B cell (primary cell): Measurements from ENCODE around the gene BSG. TPM values are rescaled to one million over a fixed set of nuclear protein-coding genes. Genes with fewer than 3 reads are reported as not detected.
A peak's percentile ranks its signal among the peaks of the same experiment; 100 is the strongest.

Experiments
- ATAC-seq: fragments of 200-7000 bp; cut with Tn5 transposase; one replicate; pipeline ENCODE4 v1.10.0; 2021; ENCODE audit warnings: low read depth, mild to moderate bottlenecking, moderate number of reproducible peaks, moderate library complexity
- CTCF ChIA-PET: fragments of 350-600 bp; sonication (Branson Sonifier 250); formaldehyde crosslinking; loops from one replicate; lab custom pipeline; 2021; ENCODE audit warnings: antibody characterized with exemption, inconsistent platforms; lab: Charles Lee
- POLR2A ChIA-PET: fragments of 350-600 bp; sonication (Branson Sonifier 250); formaldehyde crosslinking; loops from one replicate; lab custom pipeline; 2021; ENCODE audit warnings: antibody characterized with exemption; lab: Charles Lee
- DNase-seq: peaks from one replicate; pipeline ENCODE4 v3.0.0; 2013
- H2AFZ ChIP-seq: 2 replicates; pipeline ENCODE4 v1.6.1; 2012; ENCODE audit warnings: mild to moderate bottlenecking, low read depth, low read length; ENCODE audit not compliant: insufficient read depth, poor library complexity, severe bottlenecking
- H3K27ac ChIP-seq, 2 donors: 1 replicate in 1 of 2; 2 replicates in 1 of 2; pipeline ENCODE4 v1.5.1; 2012 to 2013; ENCODE audit warnings: low read length in 2 of 2, mild to moderate bottlenecking in 2 of 2, moderate library complexity in 1 of 2
- H3K27me3 ChIP-seq, 4 experiments: fragments of 200-600 bp in 1 of 4; sonication (generic) in 1 of 4; replicated peaks in 1 of 4; 1 replicate in 2 of 4; 2 replicates in 2 of 4; pipeline versions ENCODE4 v1.6.1 to v1.7.0; 2013 to 2016; ENCODE audit warnings: low read length in 3 of 4, mild to moderate bottlenecking in 2 of 4, mixed read lengths in 1 of 4, moderate library complexity in 1 of 4; ENCODE audit not compliant: insufficient read depth in 4 of 4, control insufficient read depth in 3 of 4; ENCODE audit errors: control extremely low read depth in 1 of 4
- H3K36me3 ChIP-seq, 2 experiments: replicated peaks in 1 of 2; 1 replicate in 1 of 2; 2 replicates in 1 of 2; pipeline versions ENCODE4 v1.6.1 to v1.7.1; 2013; ENCODE audit warnings: low read length in 1 of 2; ENCODE audit not compliant: insufficient read depth in 2 of 2, control insufficient read depth in 1 of 2; ENCODE audit errors: control extremely low read depth in 1 of 2, extremely low read depth in 1 of 2
- H3K4me1 ChIP-seq, 2 donors: fragments of 200-600 bp in 1 of 2; sonication (generic) in 1 of 2; 1 replicate in 1 of 2; 2 replicates in 1 of 2; pipeline versions ENCODE4 v1.5.1 to v1.6.1; 2013 to 2017; ENCODE audit warnings: low read length in 2 of 2; ENCODE audit not compliant: control insufficient read depth in 2 of 2, insufficient read depth in 2 of 2
- H3K4me2 ChIP-seq: replicated peaks from 2 replicates; pipeline ENCODE3; 2012; ENCODE audit warnings: mild to moderate bottlenecking, low read depth, low read length; ENCODE audit not compliant: poor library complexity, severe bottlenecking
- H3K4me3 ChIP-seq, 5 experiments: fragments of 200-600 bp in 1 of 5; sonication (generic) in 1 of 5; 1 replicate in 3 of 5; 2 replicates in 2 of 5; pipeline versions ENCODE4 v1.5.1 to v1.7.0; 2011 to 2016; ENCODE audit warnings: low read length in 4 of 5, mild to moderate bottlenecking in 4 of 5, low read depth in 2 of 5, control low read depth in 1 of 5, moderate library complexity in 1 of 5; ENCODE audit not compliant: insufficient read depth in 1 of 5; ENCODE audit errors: control extremely low read depth in 1 of 5, extremely low read depth in 1 of 5
- H3K79me2 ChIP-seq: fragments of 200-600 bp; sonication (generic); one replicate; pipeline ENCODE4 v1.6.0; 2016; ENCODE audit warnings: low read length; ENCODE audit not compliant: control insufficient read depth, insufficient read depth
- H3K9ac ChIP-seq: fragments of 200-600 bp; sonication (generic); 2 replicates; pipeline ENCODE4 v1.6.1; 2017; ENCODE audit warnings: mild to moderate bottlenecking, low read length, moderate library complexity
- H3K9me3 ChIP-seq, 3 donors: one replicate each; pipeline versions ENCODE4 v1.6.1 to v1.7.1; 2013; ENCODE audit warnings: low read length in 2 of 3; ENCODE audit not compliant: control insufficient read depth in 2 of 3, insufficient read depth in 1 of 3; ENCODE audit errors: control extremely low read depth in 1 of 3
- H4K20me1 ChIP-seq: 2 replicates; pipeline ENCODE4 v1.6.0; 2012; ENCODE audit warnings: mild to moderate bottlenecking, low read length; ENCODE audit not compliant: insufficient read depth, control insufficient read depth, poor library complexity, severe bottlenecking
- H3K27ac Mint-ChIP-seq: one replicate; pipeline ENCODE4 v1.8.0; 2021; ENCODE audit warnings: mixed read lengths
- H3K27me3 Mint-ChIP-seq: one replicate; pipeline ENCODE4 v1.8.0; 2021; ENCODE audit warnings: mixed read lengths
- H3K4me1 Mint-ChIP-seq: one replicate; pipeline ENCODE4 v1.8.0; 2021; ENCODE audit warnings: mixed read lengths
- H3K4me3 Mint-ChIP-seq: one replicate; pipeline ENCODE4 v1.8.0; 2021; ENCODE audit warnings: mixed read lengths
- H3K9me3 Mint-ChIP-seq: one replicate; pipeline ENCODE4 v1.8.0; 2022; ENCODE audit warnings: mixed read lengths; ENCODE audit not compliant: insufficient read depth
- EZH2 ChIP-seq: IDR thresholded peaks from 2 replicates; pipeline ENCODE4 v1.6.1; 2012; ENCODE audit warnings: borderline replicate concordance, low read depth, mild to moderate bottlenecking, moderate library complexity, low read length; ENCODE audit not compliant: insufficient read depth, poor library complexity, severe bottlenecking
- WGBS: methylation state at CpG from one replicate; pipeline ENCODE4 v1.1.5; 2013; ENCODE audit warnings: missing lambda C conversion rate; ENCODE audit not compliant: insufficient coverage; 5-methylcytosine and 5-hydroxymethylcytosine counted together
- intact Hi-C: fragments of 100-400 bp; cut with micrococcal nuclease; formaldehyde crosslinking; loops from one replicate; pipeline ENCODE4 v1.10.0; 2022
- polyA plus RNA-seq: library from polyadenylated mRNA; depleted of rRNA; stranded (reverse); fragments of >200 nt; gene quantifications from 2 replicates; pipeline ENCODE4 v1.2.3, GENCODE V29; 2012
- total RNA-seq, 2 donors: library from RNA; stranded (reverse); fragments of 120-200 nt in 1 of 2; gene quantifications; 1 replicate in 1 of 2; 2 replicates in 1 of 2; pipeline versions ENCODE4 v1.2.3 to v1.2.4, GENCODE V29; 2013 to 2022
- TF ChIP-seq, protein P1 (sequence below): fragments of 200-600 bp; IDR thresholded peaks from one replicate; pipeline ENCODE4 v1.8.0; 2022; ENCODE audit warnings: antibody characterized with exemption, mild to moderate bottlenecking

Gene BSG
- total and polyA plus RNA-seq, 2 donors (not counting 1 experiment from before 2014, with no cell fraction given): 82.1 to 131 TPM

DNA sequence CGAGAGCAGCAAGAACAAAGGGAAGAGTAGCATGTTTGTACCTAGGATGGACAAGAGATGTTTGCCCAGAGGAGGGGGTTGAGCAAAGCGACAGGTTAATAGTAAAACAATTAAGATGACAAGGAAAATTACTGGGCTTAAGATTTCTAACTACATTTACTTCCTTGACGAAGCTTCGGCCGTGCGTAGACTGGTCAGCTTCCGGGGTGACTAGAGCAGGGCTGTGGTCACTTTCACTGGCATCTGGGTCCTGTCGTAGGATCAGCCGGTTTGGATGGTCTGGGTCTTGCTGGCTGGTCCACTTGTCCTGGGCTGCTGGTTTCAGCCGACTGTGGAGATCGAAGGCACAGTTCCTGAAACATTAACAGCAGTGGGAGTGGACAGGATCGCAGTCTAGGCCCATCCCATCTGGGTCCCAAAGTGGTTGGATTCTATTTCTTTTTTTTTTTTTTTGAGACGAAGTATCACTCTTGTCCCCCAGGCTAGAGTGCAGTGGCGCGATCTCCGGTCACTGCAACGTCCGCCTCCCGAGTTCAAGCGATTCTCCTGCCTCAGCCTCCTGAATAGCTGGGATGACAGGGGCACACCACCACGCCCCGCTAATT, 5.0 kb upstream of the BSG start:
- Histone ChIP-seq H4K20me1 (no peaks in the 10 kb centered on the region), H3K27ac (no peak overlapping the region), H3K79me2 (peaks cover under 1% of the 10 kb centered on the region), H3K36me3 (no peaks in the 10 kb centered on the region), H3K9me3 (peaks cover 0 to 2% (median 0%) of the 10 kb centered on the region in 3 donors), H3K27me3 (no peaks in the 10 kb centered on the region), H3K4me1 (peaks cover 0 to 9% of the 10 kb centered on the region in 2 donors), H3K9ac (no peak overlapping the region), H3K4me2 (no peak overlapping the region), H3K4me3 (peak overlapping the region in 1 of 5 experiments; percentile 52), H2AFZ (no peak overlapping the region)
- intact Hi-C loops: no loop called here
- Mint-ChIP-seq H3K4me3 (no peak overlapping the region), H3K9me3 (no peaks in the 10 kb centered on the region), H3K4me1 (peaks cover 11% of the 10 kb centered on the region), H3K27me3 (no peaks in the 10 kb centered on the region), H3K27ac (no peak overlapping the region)
- ChIA-PET CTCF (interaction anchor here (1.0 to 1.6 kb wide), 2 partner anchors 57 to 96 kb away, joined by 3 read pairs; partner anchors contain the start of gene RNF126), POLR2A (no interaction called here)
- 98% methylated on average over 12 of the region's 22 CpGs for WGBS
- no peak for TF ChIP-seq EZH2
- TF ChIP-seq, protein P1, sequence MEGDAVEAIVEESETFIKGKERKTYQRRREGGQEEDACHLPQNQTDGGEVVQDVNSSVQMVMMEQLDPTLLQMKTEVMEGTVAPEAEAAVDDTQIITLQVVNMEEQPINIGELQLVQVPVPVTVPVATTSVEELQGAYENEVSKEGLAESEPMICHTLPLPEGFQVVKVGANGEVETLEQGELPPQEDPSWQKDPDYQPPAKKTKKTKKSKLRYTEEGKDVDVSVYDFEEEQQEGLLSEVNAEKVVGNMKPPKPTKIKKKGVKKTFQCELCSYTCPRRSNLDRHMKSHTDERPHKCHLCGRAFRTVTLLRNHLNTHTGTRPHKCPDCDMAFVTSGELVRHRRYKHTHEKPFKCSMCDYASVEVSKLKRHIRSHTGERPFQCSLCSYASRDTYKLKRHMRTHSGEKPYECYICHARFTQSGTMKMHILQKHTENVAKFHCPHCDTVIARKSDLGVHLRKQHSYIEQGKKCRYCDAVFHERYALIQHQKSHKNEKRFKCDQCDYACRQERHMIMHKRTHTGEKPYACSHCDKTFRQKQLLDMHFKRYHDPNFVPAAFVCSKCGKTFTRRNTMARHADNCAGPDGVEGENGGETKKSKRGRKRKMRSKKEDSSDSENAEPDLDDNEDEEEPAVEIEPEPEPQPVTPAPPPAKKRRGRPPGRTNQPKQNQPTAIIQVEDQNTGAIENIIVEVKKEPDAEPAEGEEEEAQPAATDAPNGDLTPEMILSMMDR: no peak
- DNase-seq: no peak
- no peak for ATAC-seq

DNA sequence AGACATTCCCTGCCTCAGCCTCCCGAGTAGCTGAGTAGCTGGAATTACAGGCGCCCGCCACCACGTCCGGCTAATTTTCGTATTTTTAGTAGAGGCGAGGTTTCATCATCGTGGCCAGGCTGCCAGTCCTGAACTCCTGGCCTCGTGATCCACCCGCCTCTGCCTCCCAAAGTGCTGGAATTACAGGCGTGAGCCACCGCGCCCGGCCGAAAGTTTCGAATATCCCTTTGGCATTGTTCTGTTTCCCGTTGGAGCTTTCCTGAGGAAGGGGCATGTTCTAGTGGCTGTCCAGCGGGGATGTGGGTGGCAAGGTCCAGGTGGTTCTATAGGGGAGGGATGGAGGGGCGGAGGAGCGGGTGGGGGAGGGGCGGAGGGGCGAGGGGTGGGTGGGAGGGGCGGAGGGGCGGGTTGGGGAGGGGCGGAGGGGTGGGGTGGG, 2.1 kb upstream of the BSG start:
- intact Hi-C loops: loop anchor here (5.0 kb wide), 1 partner anchor 837 kb away; the partner anchor contains the start of gene DAZAP1
- H3K4me1 Mint-ChIP-seq: peaks cover 28% of the 10 kb centered on the region
- H3K27me3 ChIP-seq: no peaks in the 10 kb centered on the region
- H4K20me1 ChIP-seq: peaks cover 24% of the 10 kb centered on the region
- no peaks in the 10 kb centered on the region for H3K36me3 ChIP-seq
- no peak overlapping the region for H3K27ac ChIP-seq
- H3K27me3 Mint-ChIP-seq: no peaks in the 10 kb centered on the region
- H3K9me3 ChIP-seq: peaks cover 0 to 2% (median 0%) of the 10 kb centered on the region in 3 donors
- 85% methylated on average over 11 of the region's 25 CpGs for WGBS
- TF ChIP-seq EZH2: no peak
- TF ChIP-seq, protein P1: no peak
- peak overlapping the region; percentile 79 for H3K4me3 Mint-ChIP-seq
- ATAC-seq (no peak), DNase-seq (peak; percentile 37)
- H3K79me2 ChIP-seq: peaks cover 29% of the 10 kb centered on the region
- no peak overlapping the region for H3K9ac ChIP-seq
- peaks cover 18 to 32% of the 10 kb centered on the region in 2 donors for H3K4me1 ChIP-seq
- H3K27ac Mint-ChIP-seq: no peak overlapping the region
- no peaks in the 10 kb centered on the region for H3K9me3 Mint-ChIP-seq
- ChIA-PET POLR2A (no interaction called here), CTCF (no interaction called here)
- no peak overlapping the region for H3K4me3 ChIP-seq
- H2AFZ ChIP-seq: no peak overlapping the region
- no peak overlapping the region for H3K4me2 ChIP-seq
